GM04504 (cell line): ENCODE results near the gene FFAR4.

ENCODE experiments used
- DNase-seq: peaks from one replicate; pipeline ENCODE4 v3.0.0-alpha.2; 2012; ENCODE audit warnings: low read depth

The FFAR4 gene

DNA sequence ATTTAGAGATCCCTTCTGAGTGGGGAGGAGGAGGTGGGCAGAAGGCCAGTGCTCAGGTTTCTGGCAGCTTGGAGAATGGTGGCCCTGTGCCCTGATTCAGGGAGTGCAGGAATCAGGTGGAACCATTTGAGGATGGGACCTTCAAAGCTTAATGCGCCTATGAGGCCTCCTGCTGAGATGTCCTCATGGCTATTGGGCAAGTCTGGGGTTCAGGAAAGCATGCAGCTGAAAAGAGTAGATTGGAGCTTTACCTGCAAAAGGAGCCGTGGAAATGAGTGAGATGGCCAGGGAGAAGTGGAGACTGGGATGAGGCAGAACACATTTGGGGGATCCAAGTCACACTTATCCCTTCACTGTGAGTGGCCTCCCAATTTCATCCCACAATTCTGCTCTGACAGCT, 6.1 kb downstream of the FFAR4 start:
- DNase-seq = no peak

DNA sequence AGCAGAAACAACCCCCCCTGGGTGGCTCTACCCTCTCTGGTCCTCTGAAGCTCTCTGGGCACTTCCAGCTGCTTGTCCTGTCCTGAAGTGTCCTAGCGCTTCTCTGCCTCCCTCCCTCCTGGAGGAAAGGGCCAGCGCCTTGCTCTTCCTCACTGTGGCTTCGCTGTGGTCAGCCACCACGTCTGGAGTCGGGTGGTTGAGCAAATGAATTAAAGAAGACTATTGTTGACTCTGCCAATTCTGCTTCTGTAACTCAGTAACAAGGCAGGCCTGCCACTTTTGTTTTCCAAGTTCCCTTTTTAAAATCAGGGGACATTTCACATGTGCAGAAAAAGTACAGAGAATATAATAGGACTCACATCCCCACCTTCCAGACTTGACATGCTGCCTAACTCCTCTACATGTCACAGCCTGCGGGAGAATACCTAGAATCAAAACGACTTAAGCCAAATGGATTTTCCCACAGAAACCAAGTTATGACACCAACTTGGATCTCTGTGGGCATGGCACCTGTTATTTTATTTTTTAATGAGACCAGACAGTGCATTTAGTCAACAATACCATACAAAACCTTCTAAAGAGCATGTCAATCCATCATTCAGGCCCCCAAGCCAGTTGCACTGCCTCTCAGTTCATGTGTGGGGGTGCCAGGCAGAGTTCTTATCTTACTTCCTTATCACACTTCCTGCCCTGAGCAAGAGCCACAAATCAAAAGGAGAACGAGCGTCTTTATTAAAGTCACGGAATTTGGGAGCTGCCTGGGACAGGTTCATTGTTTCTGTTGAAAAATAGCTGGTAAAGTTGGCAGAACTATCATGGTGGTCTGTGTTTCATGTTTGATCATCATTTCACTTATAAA, 6.8 kb downstream of the FFAR4 start:
- DNase-seq = no peak

DNA sequence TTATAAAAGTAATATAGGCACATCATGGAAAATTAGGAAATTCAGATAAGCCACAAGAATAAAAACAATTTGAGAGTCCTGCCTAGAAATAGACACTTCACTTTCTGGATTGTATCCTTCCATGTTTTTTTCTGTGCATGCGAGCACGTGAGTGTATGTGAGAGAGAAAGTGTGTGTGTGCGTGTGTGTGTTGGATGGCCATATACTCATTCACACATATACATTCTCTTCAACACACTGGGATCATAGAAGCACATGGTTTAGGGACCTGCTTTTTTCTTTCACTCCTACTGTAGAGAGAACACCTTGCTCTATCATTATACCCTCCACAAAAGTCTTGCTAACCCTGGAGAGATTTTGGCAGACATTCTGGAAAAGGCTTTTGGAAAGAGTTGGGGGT, 7.5 kb downstream of the FFAR4 start:
- no peak for DNase-seq

DNA sequence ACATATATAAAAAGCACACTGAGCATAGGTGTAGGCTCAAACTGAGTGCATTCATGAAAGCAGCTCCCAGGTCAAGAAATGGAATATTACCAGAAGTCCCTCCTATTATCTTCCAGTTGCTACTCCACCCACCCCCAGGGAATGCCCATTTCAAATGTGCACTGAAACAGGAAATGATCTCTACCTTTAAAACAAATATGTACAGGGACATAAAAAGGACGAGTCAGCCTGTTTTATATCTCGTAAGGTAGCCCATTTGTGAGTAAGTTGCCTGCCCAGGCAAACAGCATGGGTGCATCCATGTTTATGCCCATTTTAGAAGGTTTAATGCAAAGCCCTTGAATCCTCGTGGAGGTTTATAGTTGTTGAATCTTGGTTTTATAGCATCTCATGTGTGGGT, 10.4 kb downstream of the FFAR4 start:
- no peak for DNase-seq

DNA sequence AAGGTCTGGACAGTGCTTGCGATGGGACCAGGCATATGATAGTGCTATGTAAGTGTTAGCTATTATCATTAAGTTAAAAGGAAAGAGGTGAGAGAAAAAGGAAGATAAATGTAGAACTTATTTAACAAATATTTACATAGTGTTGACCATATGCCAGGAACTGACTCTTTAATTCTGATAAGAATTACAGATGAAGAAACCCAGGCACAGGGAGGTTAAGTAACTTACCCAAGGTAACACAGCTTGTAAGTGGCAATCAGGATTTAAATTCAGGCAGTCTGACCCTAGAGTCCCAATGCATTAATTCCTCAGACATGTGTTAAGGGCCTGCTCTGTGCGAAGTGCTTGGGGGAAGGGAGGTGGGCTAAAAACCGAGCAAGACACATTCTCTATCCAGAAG, 11.1 kb downstream of the FFAR4 start:
- DNase-seq = no peak

DNA sequence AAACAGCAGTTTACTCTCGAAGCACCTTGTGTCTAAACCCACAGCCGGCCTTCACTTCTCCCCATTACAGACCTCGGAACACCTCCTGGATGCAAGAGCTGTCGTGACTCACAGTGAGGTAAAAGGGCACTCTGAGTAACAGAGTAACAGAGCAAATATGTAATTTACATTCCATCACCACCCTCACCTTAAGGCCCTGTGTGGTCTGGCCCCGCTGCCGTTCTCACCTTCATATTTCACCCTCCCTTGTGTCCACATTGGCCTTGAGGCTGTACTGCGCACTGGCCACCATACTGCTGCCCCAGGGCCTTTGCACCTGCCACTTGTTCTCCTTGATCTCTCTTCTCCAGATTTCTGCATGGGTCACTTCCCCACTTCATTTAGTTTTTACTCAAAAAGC, 12.6 kb downstream of the FFAR4 start:
- DNase-seq = no peak

DNA sequence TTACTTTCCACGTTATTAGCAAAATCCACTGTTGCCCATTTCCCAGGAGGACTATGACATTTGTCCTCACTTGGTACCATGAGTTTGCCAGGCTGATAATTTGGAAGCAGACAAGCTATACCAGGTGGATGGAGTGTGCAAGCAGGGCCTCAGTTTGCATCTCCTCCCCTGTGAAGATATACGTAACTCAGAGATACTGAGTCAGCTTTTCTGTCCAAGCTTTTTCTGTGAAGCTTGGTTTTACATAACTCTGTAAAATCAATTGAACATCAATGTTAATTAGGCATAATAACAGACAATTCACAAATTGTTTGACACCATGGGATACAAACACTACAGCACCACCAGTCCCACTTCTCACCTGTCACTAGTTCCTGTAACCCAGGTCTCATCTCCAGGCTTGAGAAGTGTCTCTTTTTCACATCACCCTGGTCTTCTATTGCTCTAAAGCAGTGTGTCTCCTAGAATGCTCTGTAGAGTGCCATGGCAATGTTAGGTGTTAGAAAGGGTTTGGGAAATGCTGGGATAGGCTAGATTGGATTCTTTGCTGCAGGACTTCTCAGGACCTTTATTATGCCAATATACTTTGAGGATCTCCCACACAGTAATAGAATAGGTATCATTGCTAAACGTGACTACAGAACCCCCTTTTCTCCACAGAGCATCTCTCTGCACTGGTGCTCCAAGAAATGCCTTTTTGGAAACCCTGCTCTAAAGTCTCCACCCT, 13.7 kb downstream of the FFAR4 start:
- DNase-seq = no peak

DNA sequence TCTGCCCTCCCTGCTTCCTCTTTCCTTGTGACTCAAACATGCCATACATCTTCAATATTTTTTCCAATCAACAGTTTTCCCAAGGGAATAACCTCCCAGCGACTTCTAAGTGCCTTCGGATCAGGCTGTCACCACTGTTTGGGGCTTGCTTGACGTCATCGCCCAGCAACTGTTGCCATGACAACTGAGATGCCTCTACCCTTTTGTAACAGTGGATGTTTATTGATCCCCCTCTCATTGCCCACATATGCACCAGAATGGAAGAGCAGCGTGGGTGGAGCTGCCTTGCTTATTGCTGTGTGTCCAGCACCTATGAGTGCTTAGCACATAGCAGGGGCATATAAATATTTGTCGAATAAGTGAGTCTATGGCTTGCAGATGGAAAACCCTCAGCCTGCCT, 14.4 kb downstream of the FFAR4 start:
- no peak for DNase-seq

DNA sequence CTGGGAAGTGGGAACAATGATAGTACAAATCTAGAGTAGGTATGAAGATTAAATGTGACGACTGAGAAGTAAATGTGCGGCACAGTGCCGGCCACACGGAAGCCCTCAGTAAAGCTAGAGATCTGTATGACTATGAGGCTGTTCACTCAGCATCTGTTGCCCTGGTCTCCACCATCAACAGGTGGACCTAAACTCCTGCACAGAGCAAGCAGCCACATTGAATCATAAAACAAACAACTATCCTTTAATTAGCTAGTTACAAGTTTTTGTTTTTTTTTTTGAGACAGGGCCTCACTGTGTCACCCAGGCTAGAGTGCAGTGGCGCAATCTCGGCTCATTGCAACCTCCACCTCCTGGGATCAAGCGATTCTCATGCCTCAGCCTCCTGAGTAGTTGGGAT, 18.0 kb downstream of the FFAR4 start:
- DNase-seq = no peak

DNA sequence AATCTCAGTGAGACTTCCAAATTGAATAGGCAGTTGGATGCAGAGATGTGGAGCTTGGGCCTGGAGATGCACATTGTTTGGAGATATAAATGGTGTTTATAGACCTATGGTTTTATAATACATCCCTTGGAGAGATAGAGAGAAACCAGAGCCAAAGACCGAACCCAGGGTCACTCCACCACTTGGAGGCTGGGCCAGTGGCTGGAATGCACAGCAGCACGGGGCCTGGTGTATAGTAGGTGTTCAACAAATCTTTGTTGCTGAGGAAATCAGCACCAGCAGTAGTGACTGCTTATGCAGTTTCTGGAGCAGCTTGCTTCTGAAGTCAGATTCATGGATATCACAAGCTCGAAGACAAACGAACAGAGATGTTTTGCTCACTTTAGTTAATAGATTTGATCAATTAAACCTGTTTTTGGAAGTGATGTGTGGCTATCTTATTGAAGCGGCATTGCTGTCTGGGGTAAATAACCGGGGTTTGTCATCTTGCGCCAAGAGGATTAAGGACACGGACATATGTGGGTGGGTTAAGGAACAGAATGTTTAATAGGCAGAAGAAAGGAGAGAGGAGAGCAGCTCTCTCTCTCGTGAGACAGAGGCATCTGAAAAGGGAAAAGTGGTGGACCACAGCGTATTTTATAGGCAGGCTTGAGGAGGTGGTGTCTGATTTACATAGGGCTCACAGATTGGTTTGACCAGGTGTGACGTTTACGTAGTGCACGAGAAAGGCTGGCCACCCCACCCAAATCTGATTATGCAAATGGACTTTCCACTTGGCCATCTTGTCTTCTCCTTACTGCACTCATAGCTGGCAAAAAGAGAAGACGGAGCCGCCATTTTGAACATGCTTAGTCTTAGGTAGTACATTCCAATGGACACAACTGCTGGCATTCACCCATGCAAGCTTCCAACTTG, 23.4 kb downstream of the FFAR4 start:
- DNase-seq = no peak

DNA sequence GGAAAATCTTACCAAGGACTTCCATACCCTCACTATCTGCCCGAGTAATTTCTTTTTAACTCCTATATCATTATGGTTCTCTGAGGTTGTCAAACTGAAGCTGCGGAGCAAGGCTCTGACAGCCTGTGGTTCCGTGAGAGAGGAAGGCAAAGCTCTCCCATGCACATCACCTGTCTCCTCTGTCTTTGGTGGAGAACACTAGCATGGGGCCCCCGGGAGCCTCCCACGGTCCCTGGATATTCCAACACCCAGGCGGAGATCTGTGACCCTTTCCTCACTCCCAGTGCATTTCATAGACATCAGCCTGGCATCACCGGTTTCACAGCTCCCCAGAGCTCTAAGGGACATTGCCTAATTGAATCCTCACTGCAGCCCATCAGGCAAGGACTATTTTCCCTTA, 24.2 kb downstream of the FFAR4 start:
- no peak for DNase-seq

DNA sequence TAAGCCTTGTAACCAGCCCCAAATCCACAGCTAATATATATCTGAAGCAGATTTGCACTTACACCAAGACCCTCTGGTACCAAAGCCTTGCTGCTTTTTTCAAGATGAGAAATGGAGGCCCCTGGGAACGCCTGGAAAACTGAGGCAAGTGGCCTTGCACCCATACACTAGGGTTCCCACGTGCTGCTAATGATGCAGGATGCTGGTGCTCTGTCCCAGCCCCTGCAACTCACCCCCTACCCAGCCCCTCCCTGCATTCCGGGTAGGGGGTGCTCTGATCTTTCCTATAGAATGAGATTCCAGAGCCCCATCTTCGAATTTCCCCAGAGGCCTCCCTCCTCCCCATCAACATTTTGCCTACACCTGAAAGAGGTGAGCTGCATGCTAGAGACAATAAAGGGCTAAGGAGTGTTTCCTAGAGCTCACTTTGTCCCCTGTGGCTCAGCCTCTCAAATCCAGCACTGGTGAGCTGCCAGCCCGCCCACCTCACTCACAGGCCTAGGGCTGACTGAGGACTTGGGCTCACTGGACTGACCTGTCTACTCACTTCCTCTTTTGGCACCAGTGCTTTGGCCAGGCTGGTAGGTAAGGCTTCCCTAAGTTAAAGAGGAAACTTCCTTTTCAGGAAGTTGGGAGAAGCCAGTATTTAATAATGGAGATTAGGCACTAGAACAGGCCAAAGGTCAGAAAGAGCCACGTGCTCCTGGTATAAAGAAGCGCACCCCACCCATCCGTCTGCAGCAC, 24.8 kb downstream of the FFAR4 start:
- no peak for DNase-seq

DNA sequence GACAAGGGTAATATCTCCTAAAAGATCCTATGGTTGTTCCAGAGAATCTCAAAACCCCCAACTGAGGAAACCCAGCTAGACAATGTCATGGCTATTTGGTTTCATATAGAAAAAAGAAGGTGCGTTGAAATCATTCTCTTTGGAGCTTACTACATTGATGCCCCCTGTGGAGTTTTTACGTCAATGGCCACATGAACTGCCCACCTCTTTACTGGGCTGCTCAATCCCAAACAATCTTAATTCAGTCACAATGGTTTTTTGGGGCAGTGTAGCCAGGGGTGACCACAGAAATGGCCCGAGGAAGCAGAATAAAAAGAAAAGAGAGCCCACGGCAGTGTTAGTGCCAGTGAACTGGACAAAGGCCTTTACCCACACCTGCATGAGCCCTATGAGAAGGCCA, 26.8 kb downstream of the FFAR4 start:
- DNase-seq = no peak

DNA sequence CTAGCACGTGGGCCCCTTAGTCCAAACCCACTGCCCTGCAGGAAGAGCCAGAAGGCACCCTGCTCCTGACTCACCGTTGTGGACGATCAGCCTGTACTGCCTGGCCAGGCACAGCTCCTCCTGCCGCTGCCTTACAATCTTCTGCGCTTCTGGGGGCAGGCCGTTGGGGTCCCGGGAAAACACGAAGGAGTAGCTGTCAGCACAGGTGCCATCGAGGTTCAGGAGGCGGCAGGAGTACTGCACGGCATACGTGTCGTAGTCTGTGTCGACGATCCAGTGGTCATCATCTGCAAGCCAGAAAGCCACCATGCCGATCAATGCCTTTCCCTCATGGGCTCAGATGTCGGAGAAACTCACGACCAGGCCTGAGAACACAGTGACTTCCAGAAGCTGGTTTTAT, 27.3 kb downstream of the FFAR4 start:
- DNase-seq = no peak

DNA sequence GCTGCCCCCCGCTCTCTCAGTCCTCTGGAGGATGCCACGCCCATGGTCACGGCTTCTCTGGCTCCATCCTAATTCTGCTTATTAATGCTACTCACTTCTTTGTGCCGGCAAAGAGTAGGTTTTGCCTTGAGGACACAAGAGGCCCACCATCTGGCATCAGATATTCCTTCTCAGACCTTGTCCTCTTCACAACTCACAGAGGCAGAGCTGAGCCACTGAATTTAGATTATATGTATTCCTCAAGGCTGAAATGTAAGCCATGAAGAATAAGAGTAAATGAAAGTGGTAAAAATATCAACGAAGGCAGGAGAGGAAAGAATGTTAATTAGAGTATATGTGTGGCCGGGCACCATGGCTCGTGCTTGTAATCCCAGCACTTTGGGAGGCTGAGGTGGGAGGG, 28.1 kb downstream of the FFAR4 start:
- DNase-seq = no peak

DNA sequence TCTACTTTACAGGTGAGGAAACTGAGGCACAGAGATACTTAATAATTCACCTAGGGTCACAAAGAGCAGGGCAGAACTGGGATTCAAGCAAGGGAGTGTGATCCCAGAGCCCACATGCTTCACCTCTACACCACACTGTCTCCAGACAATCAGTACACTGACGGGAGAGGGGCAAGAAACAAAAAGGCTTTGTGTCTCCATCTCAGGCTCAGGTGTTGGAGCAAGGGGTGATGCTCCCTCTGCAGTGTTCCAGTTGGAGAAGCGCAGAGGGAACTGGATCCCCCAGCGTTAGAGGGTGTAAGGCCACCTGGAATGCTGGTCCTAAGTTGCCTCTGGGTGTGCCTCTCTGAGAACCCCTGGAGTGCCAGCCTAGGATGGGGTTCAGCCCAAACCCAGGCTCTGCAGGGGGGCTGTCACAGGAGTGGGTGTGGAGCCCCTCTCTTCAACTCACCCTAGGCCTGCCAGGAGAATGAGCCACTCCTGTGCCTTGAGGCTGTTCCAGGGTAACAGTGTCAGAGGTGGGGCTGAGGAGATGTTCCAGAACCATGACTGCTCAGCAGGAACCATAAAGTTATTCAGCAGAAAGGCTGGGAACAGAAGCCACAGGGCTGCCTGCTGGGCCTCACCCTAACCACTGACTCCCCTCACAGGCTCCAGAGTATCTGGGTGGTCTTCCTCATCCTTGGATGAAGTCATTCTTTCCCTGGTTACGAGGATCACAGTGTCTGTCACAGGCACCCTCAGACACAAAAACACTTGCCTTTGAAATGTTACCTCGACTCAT, 29.1 kb downstream of the FFAR4 start:
- no peak for DNase-seq

DNA sequence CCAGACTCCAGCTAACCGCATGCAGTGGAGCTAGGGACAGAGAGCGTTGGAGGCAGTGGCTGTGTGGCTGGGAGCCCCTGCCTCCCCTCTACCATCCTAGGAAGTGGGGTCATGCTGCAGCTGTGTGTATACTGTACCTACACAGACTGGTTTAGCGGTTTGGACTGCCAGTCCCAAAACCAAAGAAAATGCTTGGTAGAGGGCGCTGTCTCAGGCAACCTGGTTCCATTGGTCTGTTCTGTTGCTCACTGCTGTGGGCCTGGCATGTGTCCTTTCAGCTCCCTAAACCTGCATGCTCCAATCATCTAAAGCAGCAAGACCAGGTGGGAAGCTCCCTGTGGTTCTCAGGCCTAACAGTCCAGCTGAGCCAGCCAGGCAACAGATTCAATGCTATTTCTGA, 30.1 kb downstream of the FFAR4 start:
- DNase-seq = no peak

DNA sequence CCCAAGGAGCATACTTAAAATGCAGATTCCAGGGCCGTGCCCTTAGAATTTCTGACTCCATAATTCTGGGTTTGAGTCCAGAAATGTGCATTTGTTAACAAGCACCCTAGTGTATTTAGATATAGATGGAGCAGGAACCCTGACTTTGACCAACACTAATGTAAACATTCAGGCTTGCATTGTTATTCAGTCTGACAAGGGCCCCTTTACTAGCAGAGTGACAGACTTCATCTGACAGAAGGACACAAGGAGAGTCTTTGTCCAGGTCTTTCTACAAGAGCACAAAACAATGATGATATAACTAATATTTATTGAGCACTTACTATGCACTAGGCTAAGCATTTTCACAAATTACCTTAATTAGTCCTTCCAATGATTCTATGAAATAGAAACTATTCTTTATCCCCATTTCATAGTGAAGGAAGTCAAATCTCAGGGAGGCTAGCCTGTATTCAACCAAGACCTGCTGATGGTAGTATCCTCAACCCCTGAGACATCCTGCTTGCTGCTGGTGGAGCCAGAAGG, 30.7 kb downstream of the FFAR4 start:
- no peak for DNase-seq

DNA sequence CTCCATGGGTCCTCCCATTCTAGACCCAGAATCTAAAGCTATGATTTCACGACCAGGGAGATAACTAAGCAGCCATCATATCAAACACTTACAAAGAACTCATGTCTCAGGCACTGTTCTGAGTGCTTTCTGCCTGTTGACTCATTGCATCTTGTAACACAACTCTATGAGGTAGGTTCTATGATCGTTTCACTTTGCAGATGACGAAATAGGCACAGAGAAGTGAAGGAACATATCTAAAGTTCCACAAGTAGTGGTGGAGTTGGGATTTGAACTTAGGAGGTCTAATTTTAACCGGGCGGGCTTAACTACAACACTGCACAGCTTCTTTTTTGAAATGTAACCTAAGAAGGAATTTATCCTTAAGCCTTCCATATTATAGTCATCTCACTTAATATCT, 31.7 kb downstream of the FFAR4 start:
- DNase-seq = no peak

DNA sequence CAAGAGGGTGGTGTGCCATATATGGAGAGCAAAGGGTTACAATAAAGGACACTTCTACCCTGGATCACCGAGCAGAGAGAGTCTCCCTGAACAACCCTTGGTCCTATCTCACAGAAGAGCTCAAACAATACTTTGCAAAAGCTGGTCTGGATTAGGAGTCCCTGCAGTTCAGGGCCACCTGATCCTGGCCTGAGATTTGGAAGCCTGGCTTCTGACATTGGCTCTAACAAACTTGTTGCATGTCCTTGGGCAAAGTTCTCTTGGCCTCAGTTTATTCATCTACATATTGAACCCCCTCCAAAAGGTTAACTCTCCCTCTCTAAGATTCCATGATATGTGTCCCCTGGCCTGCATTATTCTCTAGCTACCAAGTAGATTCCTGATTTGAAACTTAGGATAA, 32.9 kb downstream of the FFAR4 start:
- DNase-seq = no peak

DNA sequence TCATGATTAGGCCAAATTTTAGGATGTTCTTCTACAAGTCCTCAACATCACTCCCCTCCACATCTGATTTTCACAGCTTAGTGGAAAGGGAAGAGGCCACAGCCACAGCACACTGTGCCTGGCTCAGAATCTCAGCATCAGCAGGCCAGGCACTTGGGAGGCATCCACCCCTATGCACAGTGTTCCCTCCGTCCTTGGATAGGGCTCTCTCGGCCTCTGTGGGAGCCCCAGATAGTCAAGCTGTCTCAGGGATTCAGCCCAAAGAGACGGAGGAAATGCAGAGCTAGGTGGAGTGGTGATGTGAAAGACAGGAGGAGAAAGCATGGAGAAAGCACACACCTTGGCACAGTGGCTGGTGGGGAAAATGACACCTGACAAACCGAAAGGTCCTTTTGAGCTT, 33.3 kb downstream of the FFAR4 start:
- no peak for DNase-seq
